GM12891 (cell line): ENCODE measurements around the gene HS3ST4.

Experiments
- POLR2A ChIP-seq: IDR thresholded peaks from 2 replicates; pipeline ENCODE4 v1.6.1; 2011; ENCODE audit warnings: low read depth, low read length, control low read depth
- POLR2AphosphoS5 ChIP-seq: IDR thresholded peaks from 2 replicates; pipeline ENCODE4 v1.6.1; 2011; ENCODE audit warnings: low read depth, low read length, control low read depth
- TAF1 ChIP-seq: IDR thresholded peaks from 2 replicates; pipeline ENCODE4 v1.6.1; 2011; ENCODE audit warnings: low read depth, low read length, control low read depth

- TF ChIP-seq TAF1 (no peak), POLR2AphosphoS5 (no peak), POLR2A (no peak)
Observed at GRCh38 chr16:25912321-25912720, 220.6 kb downstream of the HS3ST4 start.
